HepG2 (cell line): ENCODE measurements around the gene CA4. TPM values are rescaled to one million over a fixed set of nuclear protein-coding genes. Genes with fewer than 3 reads are reported as not detected.
A peak's percentile ranks its signal among the peaks of the same experiment; 100 is the strongest.

Source experiments
- ARNT2 ChIP-seq: sonication (generic); formaldehyde crosslinking; IDR thresholded peaks from 2 replicates; pipeline ENCODE4 v1.8.0; 2022; ENCODE audit warnings: mild to moderate bottlenecking, low read depth, missing genetic modification reagents, moderate library complexity
- BRF2 ChIP-seq: sonication (generic); formaldehyde crosslinking; IDR thresholded peaks from 2 replicates; pipeline ENCODE4 v1.8.1; 2022; ENCODE audit warnings: mild to moderate bottlenecking, missing genetic modification reagents
- FOSL1 ChIP-seq: sonication (generic); formaldehyde crosslinking; IDR thresholded peaks from 2 replicates; pipeline ENCODE4 v1.9.0; 2021; ENCODE audit warnings: missing genetic modification reagents, borderline replicate concordance
- MATR3 ChIP-seq: sonication (generic); formaldehyde crosslinking; IDR thresholded peaks from 2 replicates; pipeline ENCODE4 v1.4.0; 2020; ENCODE audit warnings: missing genetic modification reagents
- NCOA5 ChIP-seq: sonication (generic); formaldehyde crosslinking; IDR thresholded peaks from 2 replicates; pipeline ENCODE4 v1.4.0; 2020; ENCODE audit warnings: missing genetic modification reagents
- SMARCC2 ChIP-seq: fragments of 450-650 bp; IDR thresholded peaks from 2 replicates; pipeline ENCODE4 v1.6.1; 2017; ENCODE audit warnings: antibody characterized with exemption, mild to moderate bottlenecking
- THAP11 ChIP-seq: IDR thresholded peaks from 2 replicates; pipeline ENCODE4 v1.6.1; 2016; ENCODE audit warnings: missing biosample characterization, missing genetic modification reagents
- ZHX2 ChIP-seq, 2 experiments: sonication (generic) in 1 of 2; formaldehyde crosslinking in 1 of 2; IDR thresholded peaks; 2 replicates each; pipeline versions ENCODE4 v1.6.1 to v1.9.0; 2014 to 2022; ENCODE audit warnings: antibody characterized with exemption in 1 of 2, borderline replicate concordance in 1 of 2, inconsistent platforms in 1 of 2, low read depth in 1 of 2, missing genetic modification reagents in 1 of 2
- ZNF317 ChIP-seq: sonication (generic); formaldehyde crosslinking; IDR thresholded peaks from 2 replicates; pipeline ENCODE4 v1.5.0; 2020; ENCODE audit warnings: mild to moderate bottlenecking, missing genetic modification reagents
- ZNF580 ChIP-seq: IDR thresholded peaks from 2 replicates; pipeline ENCODE4 v1.6.1; 2016; ENCODE audit warnings: low read depth, borderline replicate concordance
- ZNF646 ChIP-seq: sonication (generic); formaldehyde crosslinking; IDR thresholded peaks from 2 replicates; pipeline ENCODE4 v1.9.0; 2021; ENCODE audit warnings: mild to moderate bottlenecking, missing genetic modification reagents
- ZNF670 ChIP-seq: sonication (generic); formaldehyde crosslinking; IDR thresholded peaks from 2 replicates; pipeline ENCODE4 v1.8.0; 2022; ENCODE audit warnings: mild to moderate bottlenecking, missing genetic modification reagents, borderline replicate concordance
- ZNF720 ChIP-seq: sonication (generic); formaldehyde crosslinking; IDR thresholded peaks from 2 replicates; pipeline ENCODE4 v1.4.0; 2020; ENCODE audit warnings: missing genetic modification reagents
- ZSCAN21 ChIP-seq: sonication (generic); formaldehyde crosslinking; IDR thresholded peaks from 2 replicates; pipeline ENCODE4 v1.8.0; 2022; ENCODE audit warnings: mild to moderate bottlenecking, missing genetic modification reagents, moderate library complexity, borderline replicate concordance
- polyA plus RNA-seq, 8 experiments: library from polyadenylated mRNA; depleted of rRNA in 3 of 8; stranded (reverse) in 7 of 8; unstranded in 1 of 8; fragments of >200 nt; fragmentation: Illumina TruSeq in 4 of 8; extraction: Trizol in 4 of 8; gene quantifications; 2 replicates each; pipeline versions ENCODE4 v1.2.1 to v1.2.3, GENCODE V29; 2011 to 2016; ENCODE audit warnings: low read depth in 4 of 8, missing spikeins in 1 of 8, mixed read lengths in 1 of 8; ENCODE audit not compliant: insufficient read depth in 1 of 8
- total RNA-seq, 5 experiments: library from RNA; depleted of rRNA; stranded (reverse); fragments of >200 nt; fragmentation: Illumina TruSeq; extraction: Trizol; gene quantifications; 2 replicates each; pipeline ENCODE4 v1.2.3, GENCODE V29; 2016; ENCODE audit warnings: low read depth in 1 of 5

Gene CA4
- total and polyA plus RNA-seq, 2 of the 13 experiments (the other 11 are each of a cell fraction or from before 2014, with no cell fraction given): not detected

GRCh38 chr17:60135151-60135950 lies 14.4 kb upstream of the CA4 start (continued):
- no peak for TF ChIP-seq BRF2
- peak; percentile 74; the same call in 1 of the 2 replicates for TF ChIP-seq ZNF580
- TF ChIP-seq ZNF317 (CRISPR knock-in tag): no peak
- no peak for TF ChIP-seq MATR3 (CRISPR knock-in tag)
- no peak for TF ChIP-seq ZSCAN21 (CRISPR knock-in tag)
- TF ChIP-seq NCOA5 (CRISPR knock-in tag): peak; percentile 74; the same call in 1 of the 2 replicates
- TF ChIP-seq SMARCC2: no peak
- peak; percentile 55; the same call in 1 of the 2 replicates for TF ChIP-seq ZHX2 (IDR thresholded peaks at IDR 0.05; ENCODE audit: low read depth)
- peak; percentile 97 for TF ChIP-seq ZHX2 (CRISPR knock-in tag; IDR thresholded peaks at IDR 0.05; ENCODE audit: borderline replicate concordance)
- no peak for TF ChIP-seq ZNF720
- TF ChIP-seq ZNF646: no peak
- peak; percentile 71; the same call in 1 of the 2 replicates for TF ChIP-seq ZNF670 (CRISPR knock-in tag)
- no peak for TF ChIP-seq ARNT2 (CRISPR knock-in tag)
- TF ChIP-seq THAP11 (CRISPR knock-in tag): peak; percentile 90
- peak; percentile 52; the same call in 1 of the 2 replicates for TF ChIP-seq FOSL1 (CRISPR knock-in tag)
